SHP77 treated with DMSO at 0.1 percent for 48 hours (cell line): ENCODE measurements around the gene KLF6.

ENCODE experiments used
- DNase-seq: peaks from one replicate; lab custom pipeline; 2025; lab: John Stamatoyannopoulos, UW

Gene KLF6

GRCh38 chr10:3784510-3785250 lies at the start of gene KLF6:
Gene KLF6, minus strand, starts transcription at chr10:3785209. Its CDS starts 195 bp downstream, at chr10:3785014.
- DNase-seq = no peak

- no peak for DNase-seq
These were observed 49.4 kb upstream of the KLF6 start for GRCh38 chr10:3834404-3834803.

DNA sequence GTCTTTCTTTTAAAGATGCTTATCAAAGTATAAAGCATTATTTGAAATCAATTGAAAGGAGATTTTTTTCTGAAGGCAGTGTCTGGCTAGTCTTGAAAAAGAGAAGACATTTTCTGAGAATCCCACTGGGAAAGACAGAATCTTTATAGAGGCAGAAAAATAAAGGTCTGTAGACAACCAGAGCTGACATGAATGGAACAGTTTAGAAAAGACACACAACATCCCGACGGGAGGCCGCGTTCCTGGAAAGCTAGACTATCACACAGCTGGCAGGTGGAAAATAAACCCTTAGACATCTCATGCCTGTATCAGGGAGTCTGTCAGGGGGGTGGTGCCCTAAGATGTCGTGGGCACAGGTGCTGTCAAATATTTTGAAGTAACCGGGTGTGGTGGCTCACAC lies 48.0 kb upstream of the KLF6 start:
- no peak for DNase-seq

- DNase-seq = no peak
These were observed 47.2 kb upstream of the KLF6 start for GRCh38 chr10:3832022-3832786.

DNA sequence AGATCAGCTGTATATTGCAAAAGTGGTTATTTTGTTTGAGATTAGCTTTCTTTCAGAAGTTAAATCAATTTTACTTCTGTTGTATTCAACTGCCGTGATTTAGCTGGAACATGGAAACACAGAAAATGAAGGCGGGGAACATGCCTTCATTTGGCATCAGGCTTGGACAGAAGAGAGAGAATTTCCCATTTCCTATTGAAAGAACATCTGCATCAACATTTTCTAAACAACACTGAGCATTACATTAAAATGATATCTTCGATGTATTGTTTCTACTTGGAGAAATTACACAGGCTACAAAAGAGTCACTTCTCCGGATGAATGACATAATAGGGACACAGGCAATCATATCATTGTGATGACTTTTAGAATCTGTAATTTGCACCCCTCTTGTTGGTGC lies 46.6 kb upstream of the KLF6 start:
- DNase-seq = no peak

DNA sequence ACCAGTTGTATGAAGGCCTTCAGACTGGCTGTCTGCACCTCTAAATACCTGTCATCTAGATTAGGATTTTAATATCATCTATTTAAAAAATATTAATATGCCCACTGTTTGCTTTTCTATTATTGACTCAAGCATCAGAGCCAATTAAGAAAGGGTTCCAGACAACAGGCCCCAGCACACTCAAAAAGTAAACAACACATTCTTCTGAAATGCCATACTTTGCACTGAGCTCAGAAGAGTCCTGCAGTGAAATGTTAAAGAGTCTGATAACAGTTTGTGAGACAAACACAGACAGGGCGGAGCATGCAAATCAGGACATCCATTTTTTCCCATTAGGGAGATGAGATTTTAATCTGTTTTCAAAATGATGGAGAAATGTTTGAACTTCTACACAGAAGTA lies 45.9 kb upstream of the KLF6 start:
- DNase-seq = no peak

GRCh38 chr10:3829156-3830050 lies 44.4 kb upstream of the KLF6 start:
- DNase-seq = no peak

DNA sequence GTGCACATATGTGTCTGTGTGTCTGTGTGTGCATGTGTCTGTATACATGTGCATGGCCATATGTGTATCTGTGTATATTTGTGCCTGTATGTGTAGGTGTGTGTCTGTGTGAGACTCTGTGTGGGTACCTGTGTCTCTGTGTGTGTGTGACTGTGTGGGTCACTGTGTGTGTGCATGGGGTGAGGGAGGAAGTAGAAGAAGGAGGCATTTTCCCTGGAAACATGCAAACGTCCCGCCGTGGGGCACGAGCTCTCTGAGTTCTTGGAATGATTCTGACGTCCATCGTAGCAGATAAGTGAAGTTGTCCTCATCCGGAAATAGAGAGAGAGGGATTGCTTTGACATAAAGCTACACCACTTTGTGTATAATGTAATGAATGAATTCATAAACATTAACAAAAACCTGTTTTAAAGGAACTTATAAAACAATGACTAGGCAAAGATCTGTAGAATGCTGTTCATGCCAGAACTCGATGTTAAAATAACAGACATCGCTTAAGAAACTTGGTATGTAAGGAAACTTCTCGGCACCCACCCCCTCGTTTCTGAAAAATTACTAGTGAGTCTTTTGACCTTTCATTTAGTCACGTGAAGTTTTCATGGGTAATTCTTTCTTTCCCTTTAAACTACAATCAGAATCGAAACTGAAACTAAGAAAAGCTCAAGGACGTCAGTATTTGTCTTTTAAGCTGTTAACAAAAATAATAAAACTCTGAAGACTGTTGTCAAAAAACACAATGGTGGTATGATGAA lies 43.6 kb upstream of the KLF6 start:
- DNase-seq = no peak

- no peak for DNase-seq
These were observed 42.9 kb upstream of the KLF6 start for GRCh38 chr10:3827768-3828403.

DNA sequence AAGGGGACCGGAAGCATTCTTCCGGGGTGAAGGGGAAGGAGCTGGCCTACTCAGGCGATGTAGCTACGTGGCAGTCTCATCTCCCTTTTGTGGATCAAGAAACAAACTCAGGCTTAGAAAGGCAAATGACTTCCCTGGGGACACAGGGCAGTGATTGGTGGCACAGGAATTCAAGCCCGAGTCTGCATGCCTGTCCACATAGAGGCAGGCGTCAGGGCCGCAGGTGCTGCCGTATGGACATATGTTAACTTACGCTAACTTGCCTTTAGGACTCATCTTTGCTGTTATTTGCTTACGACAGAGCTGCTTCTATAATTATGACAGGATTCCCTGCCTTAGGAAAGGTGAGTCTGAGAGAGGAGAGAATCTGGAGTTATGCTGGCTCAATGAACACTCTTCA lies 42.3 kb upstream of the KLF6 start:
- DNase-seq = no peak

GRCh38 chr10:3825862-3826351 lies 40.9 kb upstream of the KLF6 start:
- no peak for DNase-seq

- no peak for DNase-seq
These were observed 40.2 kb upstream of the KLF6 start for GRCh38 chr10:3825244-3825643.

DNA sequence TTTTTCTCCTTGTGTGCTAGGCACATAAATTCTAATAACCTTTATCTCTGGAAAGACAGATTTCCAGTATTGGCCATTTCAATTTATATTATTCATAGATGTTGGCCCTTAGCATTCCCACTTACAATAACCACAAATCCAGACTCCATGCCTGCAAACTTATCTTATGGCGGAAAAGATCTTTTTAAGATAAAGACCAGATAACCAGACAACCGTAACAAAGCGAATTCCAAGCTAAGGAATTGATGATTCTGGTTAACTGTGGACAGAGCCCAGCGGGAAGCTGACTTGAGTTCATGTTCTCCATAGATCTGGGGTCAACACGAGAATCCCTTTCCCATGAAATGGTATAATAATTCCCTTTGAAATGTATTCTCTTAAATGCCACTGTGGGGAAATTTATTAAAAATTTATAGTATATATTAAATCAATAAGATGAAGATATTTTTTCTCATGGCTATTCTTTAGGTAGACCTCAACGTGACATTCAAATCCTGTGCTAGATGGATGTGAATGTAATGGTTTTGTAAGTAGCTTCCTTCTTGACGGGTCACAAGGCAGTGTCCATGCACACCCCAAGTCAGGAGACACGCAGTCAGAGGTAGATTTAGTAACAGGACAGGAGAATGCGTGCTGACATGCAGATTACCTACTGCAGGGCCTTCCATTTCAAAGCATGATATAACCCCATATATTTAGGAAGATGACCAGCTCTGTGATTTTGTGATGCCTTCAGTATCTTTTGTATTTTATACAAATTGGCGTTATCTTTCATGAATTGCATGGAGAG lies 37.7 kb upstream of the KLF6 start:
- no peak for DNase-seq

- no peak for DNase-seq
These were observed 35.2 kb upstream of the KLF6 start for GRCh38 chr10:3820255-3820654.

- DNase-seq = no peak
These were observed 32.0 kb upstream of the KLF6 start for GRCh38 chr10:3816995-3817394.

GRCh38 chr10:3814838-3815220 lies 29.8 kb upstream of the KLF6 start:
- no peak for DNase-seq

GRCh38 chr10:3813986-3814837 lies 29.2 kb upstream of the KLF6 start:
- no peak for DNase-seq

DNA sequence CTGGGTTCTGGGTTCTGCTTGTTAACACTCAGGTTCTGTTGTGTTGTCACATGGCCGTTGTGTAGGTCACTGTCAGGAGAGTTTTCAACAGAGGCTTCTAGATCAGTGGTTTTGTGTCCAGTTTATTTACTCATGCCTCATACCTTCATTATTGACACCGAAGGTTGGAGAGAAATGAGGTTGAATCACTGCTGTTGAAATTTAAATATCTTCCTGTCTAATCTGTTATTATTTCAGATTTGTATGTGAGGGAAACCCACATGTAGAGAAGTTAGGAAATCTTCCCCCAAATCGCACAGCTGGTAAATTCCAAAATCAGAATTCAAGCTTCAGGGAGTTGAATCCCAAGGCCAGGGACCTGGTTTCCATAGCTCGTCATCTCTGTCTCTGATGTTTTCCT lies 28.3 kb upstream of the KLF6 start:
- DNase-seq = no peak

DNA sequence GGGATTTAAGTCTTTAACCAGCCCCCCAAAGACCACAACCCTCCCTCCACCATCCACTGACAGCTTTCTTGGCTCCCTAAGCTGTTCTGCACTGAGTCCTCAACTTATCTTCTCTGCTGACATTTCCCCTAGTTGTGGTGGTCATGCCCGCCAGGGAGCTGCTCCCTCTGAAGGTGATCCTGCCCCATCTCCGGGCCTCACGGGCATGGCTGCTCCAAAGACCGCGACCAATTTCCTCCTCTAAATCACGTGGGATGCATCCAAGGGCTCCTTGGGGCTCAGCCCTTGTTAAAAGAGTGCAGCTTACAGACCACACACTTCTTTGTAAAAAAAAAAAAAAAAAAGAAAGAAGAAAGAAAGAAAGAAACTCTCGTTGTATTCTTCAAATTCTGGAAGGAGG lies 27.1 kb upstream of the KLF6 start:
- no peak for DNase-seq
